IMR-90 (cell line): ENCODE data around the gene NAA60. TPM values are rescaled to one million over a fixed set of nuclear protein-coding genes. Genes with fewer than 3 reads are reported as not detected.

Source experiments
- ATAC-seq: fragments of 200-7000 bp; cut with Tn5 transposase; 2 replicates; pipeline ENCODE4 v1.9.1; 2020; ENCODE audit warnings: low read depth, mild to moderate bottlenecking, moderate library complexity
- BruUV-seq: library from RNA; stranded (reverse); fragments of 400-500 nt; replicated peaks from 2 replicates; lab custom pipeline; 2021; lab: Mats Ljungman, UMichigan
- CTCF ChIA-PET: fragments of 300-600 bp; formaldehyde crosslinking; extraction: SDS; loops from one replicate; lab custom pipeline; 2021; ENCODE audit warnings: antibody characterized with exemption; lab: Yijun Ruan, JAX
- POLR2A ChIA-PET: fragments of 300-600 bp; sonication (Branson Sonifier 250); formaldehyde crosslinking; loops from one replicate; lab custom pipeline; 2022; ENCODE audit warnings: antibody characterized with exemption; ENCODE audit not compliant: unreplicated experiment; lab: Charles Lee
- DNase-seq: peaks from one replicate; pipeline ENCODE4 v3.0.0; 2013
- H2AFZ ChIP-seq: replicated peaks from 2 replicates; pipeline ENCODE3; 2013; ENCODE audit warnings: low read length, mild to moderate bottlenecking; ENCODE audit not compliant: poor library complexity
- H2AK5ac ChIP-seq: 2 replicates; pipeline ENCODE4 v1.6.1; 2013; ENCODE audit warnings: low read depth, low read length, inconsistent platforms
- H2AK9ac ChIP-seq: replicated peaks from 2 replicates; pipeline ENCODE3; 2013; ENCODE audit warnings: mild to moderate bottlenecking, low read depth, low read length, moderate library complexity; ENCODE audit not compliant: poor library complexity
- H2BK120ac ChIP-seq: 2 replicates; pipeline ENCODE4 v1.6.1; 2013; ENCODE audit warnings: low read depth, low read length, inconsistent platforms
- H2BK15ac ChIP-seq: 3 replicates; pipeline ENCODE4 v1.6.1; 2013; ENCODE audit warnings: low read depth, low read length, inconsistent platforms
- H2BK20ac ChIP-seq: 2 replicates; pipeline ENCODE4 v1.6.1; 2013; ENCODE audit warnings: low read depth, mild to moderate bottlenecking, inconsistent platforms, low read length, moderate library complexity
- H2BK5ac ChIP-seq: 2 replicates; pipeline ENCODE4 v1.6.1; 2013; ENCODE audit warnings: mild to moderate bottlenecking, low read depth, low read length, inconsistent platforms; ENCODE audit not compliant: poor library complexity, severe bottlenecking
- H3K14ac ChIP-seq: replicated peaks from 2 replicates; pipeline ENCODE4 v1.6.1; 2013; ENCODE audit warnings: low read depth, low read length, inconsistent platforms
- H3K18ac ChIP-seq: 2 replicates; pipeline ENCODE4 v1.6.1; 2013; ENCODE audit warnings: low read depth, low read length, control low read depth
- H3K23ac ChIP-seq: 2 replicates; pipeline ENCODE4 v1.6.1; 2013; ENCODE audit warnings: low read depth, low read length, inconsistent platforms
- H3K27ac ChIP-seq: 2 replicates; pipeline ENCODE4 v1.5.1; 2013; ENCODE audit warnings: mild to moderate bottlenecking, control low read depth, low read length; ENCODE audit not compliant: insufficient read depth
- H3K27me3 ChIP-seq: 2 replicates; pipeline ENCODE4 v1.6.1; 2013; ENCODE audit warnings: low read length; ENCODE audit not compliant: control insufficient read depth, insufficient read depth
- H3K36me3 ChIP-seq: 2 replicates; pipeline ENCODE4 v1.6.1; 2013; ENCODE audit warnings: low read length, mixed read lengths; ENCODE audit not compliant: control insufficient read depth, insufficient read depth
- H3K4ac ChIP-seq: 2 replicates; pipeline ENCODE4 v1.6.1; 2013; ENCODE audit warnings: low read depth, low read length, inconsistent platforms
- H3K4me1 ChIP-seq: 2 replicates; pipeline ENCODE4 v1.6.1; 2013; ENCODE audit warnings: low read length, mixed read lengths; ENCODE audit not compliant: control insufficient read depth, insufficient read depth
- H3K4me2 ChIP-seq: 2 replicates; pipeline ENCODE4 v1.6.1; 2013; ENCODE audit warnings: low read depth, mild to moderate bottlenecking, control low read depth, low read length, moderate library complexity
- H3K4me3 ChIP-seq: 2 replicates; pipeline ENCODE4 v1.5.1; 2013; ENCODE audit warnings: low read depth, mild to moderate bottlenecking, control low read depth, low read length, moderate library complexity; ENCODE audit not compliant: insufficient read depth
- H3K56ac ChIP-seq: 2 replicates; pipeline ENCODE4 v1.6.1; 2013; ENCODE audit warnings: low read length, inconsistent platforms; ENCODE audit not compliant: insufficient read depth; ENCODE audit errors: extremely low read depth
- H3K79me1 ChIP-seq, 2 experiments: 2 replicates each; pipeline ENCODE4 v1.6.1; 2013; ENCODE audit warnings: low read length in 2 of 2, inconsistent platforms in 1 of 2, low read depth in 1 of 2
- H3K9ac ChIP-seq: 2 replicates; pipeline ENCODE4 v1.6.1; 2013; ENCODE audit warnings: low read depth, low read length, control low read depth
- H3K9me1 ChIP-seq: 2 replicates; pipeline ENCODE4 v1.6.1; 2013; ENCODE audit warnings: low read length, inconsistent platforms; ENCODE audit not compliant: insufficient read depth
- H3K9me3 ChIP-seq: 2 replicates; pipeline ENCODE4 v1.6.1; 2013; ENCODE audit warnings: low read length; ENCODE audit not compliant: control insufficient read depth, insufficient read depth
- H4K20me1 ChIP-seq: 2 replicates; pipeline ENCODE4 v1.6.1; 2013; ENCODE audit warnings: low read length, inconsistent platforms; ENCODE audit not compliant: insufficient read depth
- H4K5ac ChIP-seq: 2 replicates; pipeline ENCODE4 v1.6.1; 2013; ENCODE audit warnings: mild to moderate bottlenecking, low read depth, low read length, control low read depth
- H4K8ac ChIP-seq, 2 experiments: 2 replicates each; pipeline ENCODE4 v1.6.1; 2013; ENCODE audit warnings: low read depth in 2 of 2, low read length in 2 of 2, control low read depth in 1 of 2, inconsistent platforms in 1 of 2
- H4K91ac ChIP-seq: 2 replicates; pipeline ENCODE4 v1.6.1; 2013; ENCODE audit warnings: low read depth, low read length, inconsistent platforms; ENCODE audit not compliant: insufficient read depth
- FOS ChIP-seq: fragments of 150-350 bp; IDR thresholded peaks from 2 replicates; pipeline ENCODE4 v1.6.1; 2016; ENCODE audit warnings: low read depth, low read length
- WGBS, 2 experiments: methylation state at CpG; one replicate each; pipeline versions ENCODE4 v1.1.5 to v1.1.7; 2013; ENCODE audit warnings: missing lambda C conversion rate in 2 of 2; ENCODE audit not compliant: insufficient read length in 1 of 2; ENCODE audit errors: extremely low coverage in 2 of 2; 5-methylcytosine and 5-hydroxymethylcytosine counted together
- dilution Hi-C: fragments of 300-500 bp; cut with HindIII; formaldehyde crosslinking; loops from one replicate; pipeline ENCODE4 v1.14.3; 2018; ENCODE audit warnings: low sequenced_read_pairs; ENCODE audit not compliant: unreplicated experiment
- in situ Hi-C: fragments of 300-500 bp; cut with MboI; formaldehyde crosslinking; loops from 3 replicates; pipeline ENCODE4 v1.14.3; 2019; ENCODE audit warnings: low sequenced_read_pairs, inconsistent platforms, mixed read lengths
- intact Hi-C: fragments of 100-400 bp; cut with micrococcal nuclease; formaldehyde crosslinking; loops from 2 replicates; pipeline ENCODE4 v1.10.0; 2022
- polyA plus RNA-seq, 3 experiments: library from polyadenylated mRNA; depleted of rRNA; stranded (reverse); fragments of >200 nt; gene quantifications; 2 replicates each; pipeline ENCODE4 v1.2.3, GENCODE V29; 2012; ENCODE audit warnings: low replicate concordance in 1 of 3
- total RNA-seq: library from RNA; depleted of rRNA; stranded (reverse); fragments of >200 nt; gene quantifications from 2 replicates; pipeline ENCODE4 v1.2.3, GENCODE V29; 2012
- TF ChIP-seq, protein P1 (sequence below): fragments of 150-350 bp; IDR thresholded peaks from 2 replicates; pipeline ENCODE4 v1.6.1; 2016; ENCODE audit warnings: low read depth, mild to moderate bottlenecking, low read length, moderate library complexity, borderline replicate concordance
- TF ChIP-seq, protein P2 (sequence below): fragments of 150-350 bp; IDR thresholded peaks from 2 replicates; pipeline ENCODE4 v1.6.1; 2017; ENCODE audit warnings: mild to moderate bottlenecking, antibody characterized with exemption, low read length, low read depth

The NAA60 gene
- total and polyA plus RNA-seq, 2 of the 4 experiments (the other 2 are of a cell fraction) = 7.5 to 18.0 TPM

DNA sequence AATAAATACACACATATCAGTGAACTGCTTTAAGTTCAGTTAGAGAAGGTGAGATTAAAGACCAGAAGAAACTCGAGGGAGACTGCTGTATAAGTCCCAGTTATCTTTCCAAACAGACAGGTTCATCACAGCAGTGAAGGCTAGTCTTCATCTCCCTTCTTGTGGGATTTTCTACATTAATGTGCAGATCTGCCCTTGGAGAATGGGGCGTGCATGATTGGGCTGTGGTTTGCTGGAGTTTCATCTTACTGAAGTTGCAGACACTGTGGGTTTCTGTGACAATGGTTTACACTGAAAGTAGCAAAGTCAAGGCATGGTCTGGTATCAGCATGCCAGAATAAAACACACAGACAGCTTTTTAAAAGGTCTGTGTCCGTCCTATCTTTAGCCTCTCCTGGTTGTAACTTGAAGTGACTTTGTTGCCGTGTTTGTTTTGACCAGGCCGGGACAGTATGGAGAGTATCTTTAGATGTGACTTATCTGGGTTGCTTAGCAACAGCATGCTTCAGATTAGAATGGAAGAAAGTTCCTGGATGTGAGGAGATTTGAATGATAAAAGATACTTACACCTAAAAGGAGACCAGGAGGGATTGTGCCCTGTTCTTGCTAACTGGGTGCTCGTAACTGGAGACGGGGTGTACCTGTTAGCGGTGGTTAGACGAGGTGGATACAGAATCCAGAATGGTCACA is 16.1 kb downstream of the NAA60 start (continued):
- TF ChIP-seq, protein P1, sequence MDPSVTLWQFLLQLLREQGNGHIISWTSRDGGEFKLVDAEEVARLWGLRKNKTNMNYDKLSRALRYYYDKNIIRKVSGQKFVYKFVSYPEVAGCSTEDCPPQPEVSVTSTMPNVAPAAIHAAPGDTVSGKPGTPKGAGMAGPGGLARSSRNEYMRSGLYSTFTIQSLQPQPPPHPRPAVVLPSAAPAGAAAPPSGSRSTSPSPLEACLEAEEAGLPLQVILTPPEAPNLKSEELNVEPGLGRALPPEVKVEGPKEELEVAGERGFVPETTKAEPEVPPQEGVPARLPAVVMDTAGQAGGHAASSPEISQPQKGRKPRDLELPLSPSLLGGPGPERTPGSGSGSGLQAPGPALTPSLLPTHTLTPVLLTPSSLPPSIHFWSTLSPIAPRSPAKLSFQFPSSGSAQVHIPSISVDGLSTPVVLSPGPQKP = no peak

DNA sequence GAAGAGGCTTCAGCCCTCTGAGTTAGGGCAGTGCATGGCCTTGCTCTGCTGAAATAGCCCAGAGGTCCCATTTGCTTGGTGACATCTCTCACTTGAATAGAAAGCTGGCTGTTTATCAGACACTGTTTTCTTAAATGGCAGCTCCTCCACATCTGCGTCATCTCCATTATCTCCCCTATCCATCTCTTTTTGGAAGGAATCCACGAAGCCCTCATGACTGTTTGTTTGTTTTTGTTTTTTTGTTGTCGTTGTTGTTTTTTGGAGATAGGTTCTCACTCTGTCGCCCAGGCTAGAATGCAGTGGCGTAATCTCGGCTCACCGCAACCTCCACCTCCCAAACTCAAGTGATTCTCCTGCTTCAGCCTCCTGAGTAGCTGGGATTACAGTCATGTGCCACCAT is 16.6 kb downstream of the NAA60 start:
- CTCF ChIA-PET = no interaction called here
- Histone ChIP-seq H3K14ac (no peak overlapping the region), H3K23ac (no peak overlapping the region), H3K9ac (no peak overlapping the region), H3K9me3 (no peaks in the 10 kb centered on the region), H2AFZ (no peak overlapping the region), H3K36me3 (no peaks in the 10 kb centered on the region; the same call in 1 of the 2 replicates), H2AK5ac (no peak overlapping the region), H4K91ac (no peak overlapping the region), H3K9me1 (peaks cover 26% of the 10 kb centered on the region), H4K8ac (no peak overlapping the region), H2BK5ac (no peak overlapping the region), H2AK9ac (no peak overlapping the region), H3K79me1 (peaks cover 14 to 76% of the 10 kb centered on the region in 2 experiments), H3K18ac (no peak overlapping the region), H3K27me3 (no peaks in the 10 kb centered on the region), H4K5ac (no peak overlapping the region), H4K20me1 (peaks cover 63% of the 10 kb centered on the region), H3K4ac (no peak overlapping the region), H2BK120ac (no peak overlapping the region), H3K56ac (no peak overlapping the region), H3K4me2 (peak overlapping the region; percentile 96; the same call in 1 of the 2 replicates), H2BK20ac (no peak overlapping the region), H3K4me1 (peaks cover 15% of the 10 kb centered on the region), H3K27ac (no peak overlapping the region), H2BK15ac (no peak overlapping the region), H3K4me3 (no peak overlapping the region)
- POLR2A ChIA-PET = no interaction called here
- intact Hi-C loops (no loop called here), dilution Hi-C loops (no loop called here), in situ Hi-C loops (no loop called here)
- TF ChIP-seq, protein P2, sequence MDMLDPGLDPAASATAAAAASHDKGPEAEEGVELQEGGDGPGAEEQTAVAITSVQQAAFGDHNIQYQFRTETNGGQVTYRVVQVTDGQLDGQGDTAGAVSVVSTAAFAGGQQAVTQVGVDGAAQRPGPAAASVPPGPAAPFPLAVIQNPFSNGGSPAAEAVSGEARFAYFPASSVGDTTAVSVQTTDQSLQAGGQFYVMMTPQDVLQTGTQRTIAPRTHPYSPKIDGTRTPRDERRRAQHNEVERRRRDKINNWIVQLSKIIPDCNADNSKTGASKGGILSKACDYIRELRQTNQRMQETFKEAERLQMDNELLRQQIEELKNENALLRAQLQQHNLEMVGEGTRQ = no peak
- TF ChIP-seq FOS = no peak
- no CpG with 5 or more reads among the region's 7 CpGs for WGBS, 2 experiments
- no TSS peak for BruUV-seq
- ATAC-seq = no peak
- DNase-seq = no peak
